ENCODE measurements around the gene OCA2. TPM values are rescaled to one million over a fixed set of nuclear protein-coding genes. Genes with fewer than 3 reads are reported as not detected.
A peak's percentile ranks its signal among the peaks of the same experiment; 100 is the strongest.

OCA2 gene
- total RNA-seq, 4 donors from 2014 or later, result 0.17 to 1.2 (median 0.24) TPM

DNA sequence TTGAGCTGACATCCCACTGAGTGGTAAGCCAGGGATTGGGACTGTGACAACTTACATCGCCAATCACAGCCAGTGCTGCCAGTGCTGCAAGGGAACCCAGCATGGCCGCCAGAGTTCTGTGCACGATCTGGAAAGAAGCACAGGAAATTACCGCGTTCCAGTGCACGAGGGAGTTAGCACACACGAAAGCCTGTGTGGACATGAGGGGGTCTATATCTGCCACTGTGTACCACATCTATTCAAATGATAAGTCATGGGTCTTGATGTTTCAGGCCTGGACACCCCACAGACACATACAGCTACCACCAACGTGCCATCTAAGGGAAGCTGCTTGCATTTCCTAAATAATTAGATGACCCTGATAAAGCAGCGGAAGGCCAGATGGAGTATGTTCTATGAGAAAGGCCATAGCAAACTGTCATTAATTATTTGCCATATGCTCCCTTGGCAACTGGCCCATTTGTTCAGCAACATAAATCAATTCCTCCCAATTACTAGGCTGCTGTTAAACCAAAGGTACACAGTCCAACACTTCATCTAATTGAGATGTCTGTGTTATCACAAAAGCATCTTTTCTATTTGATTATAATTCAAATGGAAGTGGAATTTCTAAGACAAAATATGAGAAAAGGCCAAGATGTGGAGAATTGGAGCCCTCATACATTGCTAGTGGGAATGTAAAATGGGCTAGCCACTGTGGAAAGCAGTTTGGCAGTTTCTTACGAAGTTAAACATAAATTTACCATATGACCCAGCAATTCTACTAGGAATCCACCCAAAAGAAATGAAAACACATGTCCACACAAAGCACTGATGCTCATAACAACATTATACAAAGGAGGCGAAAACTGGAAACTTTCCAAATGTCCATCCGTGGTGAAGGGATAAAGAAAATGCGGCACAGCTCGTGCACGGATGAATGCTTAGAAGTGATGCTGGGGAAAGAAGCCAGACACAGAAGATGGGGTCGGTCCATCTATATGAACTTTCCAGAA is 108.3 kb downstream of the OCA2 start:
- H3K4me3 ChIP-seq, result no peak overlapping the region
- H3K27ac ChIP-seq (replicated peaks in 1 of 4), result no peak overlapping the region
- H3K36me3 ChIP-seq, result no peaks in the 10 kb centered on the region
- 49% methylated on average over 16 of the region's 16 CpGs for WGBS
- intact Hi-C loops (cut with DNase I), result no loop called here
- TF ChIP-seq POLR2A (IDR thresholded peaks at IDR 0.05; ENCODE audit: low read depth), result no peak
- TF ChIP-seq POLR2AphosphoS5 (IDR thresholded peaks at IDR 0.05), result no peak
- no peak for TF ChIP-seq EP300 (IDR thresholded peaks at IDR 0.05)
- TF ChIP-seq, protein P1, sequence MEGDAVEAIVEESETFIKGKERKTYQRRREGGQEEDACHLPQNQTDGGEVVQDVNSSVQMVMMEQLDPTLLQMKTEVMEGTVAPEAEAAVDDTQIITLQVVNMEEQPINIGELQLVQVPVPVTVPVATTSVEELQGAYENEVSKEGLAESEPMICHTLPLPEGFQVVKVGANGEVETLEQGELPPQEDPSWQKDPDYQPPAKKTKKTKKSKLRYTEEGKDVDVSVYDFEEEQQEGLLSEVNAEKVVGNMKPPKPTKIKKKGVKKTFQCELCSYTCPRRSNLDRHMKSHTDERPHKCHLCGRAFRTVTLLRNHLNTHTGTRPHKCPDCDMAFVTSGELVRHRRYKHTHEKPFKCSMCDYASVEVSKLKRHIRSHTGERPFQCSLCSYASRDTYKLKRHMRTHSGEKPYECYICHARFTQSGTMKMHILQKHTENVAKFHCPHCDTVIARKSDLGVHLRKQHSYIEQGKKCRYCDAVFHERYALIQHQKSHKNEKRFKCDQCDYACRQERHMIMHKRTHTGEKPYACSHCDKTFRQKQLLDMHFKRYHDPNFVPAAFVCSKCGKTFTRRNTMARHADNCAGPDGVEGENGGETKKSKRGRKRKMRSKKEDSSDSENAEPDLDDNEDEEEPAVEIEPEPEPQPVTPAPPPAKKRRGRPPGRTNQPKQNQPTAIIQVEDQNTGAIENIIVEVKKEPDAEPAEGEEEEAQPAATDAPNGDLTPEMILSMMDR (IDR thresholded peaks at IDR 0.05), result no peak
- H3K27me3 ChIP-seq, result peaks cover 0 to 16% (median 0%) of the 10 kb centered on the region in 4 donors
- no peaks in the 10 kb centered on the region for H3K4me1 ChIP-seq
- DNase-seq (ENCODE audit: extremely low spot score), result peak; percentile 42
- H3K9me3 ChIP-seq, result no peaks in the 10 kb centered on the region

DNA sequence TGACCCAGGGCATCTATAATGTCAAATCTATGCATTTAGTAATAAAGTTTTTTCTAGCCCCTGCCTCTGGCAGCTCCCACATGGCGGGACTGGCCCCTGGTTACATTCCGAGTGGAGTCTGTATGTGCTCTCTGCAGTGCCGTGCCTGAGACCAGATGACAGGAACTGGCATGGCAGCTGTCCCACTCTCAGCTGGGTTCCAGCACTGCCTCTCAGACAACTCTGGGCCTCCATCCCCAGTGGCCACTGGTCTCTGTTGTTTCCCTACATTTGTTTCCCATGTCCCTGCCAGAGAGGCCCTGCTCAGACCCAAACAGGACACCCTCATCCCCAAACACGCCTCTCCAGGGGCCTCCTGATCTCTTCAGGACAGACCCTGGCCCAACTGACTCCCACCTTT is 109.3 kb downstream of the OCA2 start:
- TF ChIP-seq, protein P1 (IDR thresholded peaks at IDR 0.05), result no peak
- TF ChIP-seq POLR2AphosphoS5 (IDR thresholded peaks at IDR 0.05) (no peak), EP300 (IDR thresholded peaks at IDR 0.05) (no peak)
- peak; percentile 31 for DNase-seq (ENCODE audit: extremely low spot score)
- Histone ChIP-seq H3K4me3 (no peak overlapping the region), H3K27me3 (peaks cover 0 to 16% (median 0%) of the 10 kb centered on the region in 4 donors), H3K27ac (replicated peaks in 1 of 4) (no peak overlapping the region), H3K9me3 (no peaks in the 10 kb centered on the region), H3K4me1 (no peaks in the 10 kb centered on the region), H3K36me3 (no peaks in the 10 kb centered on the region)
- intact Hi-C loops (cut with DNase I), result no loop called here
- 86% methylated on average over 1 of the region's 4 CpGs for WGBS

DNA sequence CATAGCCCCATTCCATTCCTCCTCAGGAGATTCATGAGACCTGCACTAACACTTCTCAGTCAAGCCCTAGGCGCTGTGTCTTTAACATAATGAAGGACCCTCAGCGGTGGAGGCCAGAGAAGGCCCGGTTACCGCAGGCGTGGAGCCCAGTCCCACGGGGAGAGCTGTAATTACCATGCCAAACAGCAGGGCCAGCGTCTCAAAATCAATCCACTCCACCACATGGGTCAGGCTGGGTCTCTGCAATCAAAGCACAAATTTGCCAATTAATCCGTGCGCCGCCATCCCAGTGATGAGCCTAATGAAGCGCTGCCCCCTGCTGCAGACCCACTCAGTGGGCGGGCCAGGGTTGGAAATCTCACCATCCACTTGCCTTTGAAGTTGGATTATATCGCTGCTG is 109.7 kb downstream of the OCA2 start:
- Histone ChIP-seq H3K4me1 (no peaks in the 10 kb centered on the region), H3K4me3 (no peak overlapping the region), H3K27ac (replicated peaks in 1 of 4) (no peak overlapping the region), H3K27me3 (peaks cover 0 to 16% (median 0%) of the 10 kb centered on the region in 4 donors), H3K9me3 (no peaks in the 10 kb centered on the region), H3K36me3 (no peaks in the 10 kb centered on the region)
- WGBS, result 91% methylated on average over 10 of the region's 13 CpGs
- DNase-seq (ENCODE audit: extremely low spot score), result peak; percentile 88
- intact Hi-C loops (cut with DNase I), result no loop called here
- no peak for TF ChIP-seq POLR2AphosphoS5 (IDR thresholded peaks at IDR 0.05)
- TF ChIP-seq POLR2A (IDR thresholded peaks at IDR 0.05; ENCODE audit: low read depth), result no peak
- TF ChIP-seq EP300 (IDR thresholded peaks at IDR 0.05), result no peak
- TF ChIP-seq, protein P1 (IDR thresholded peaks at IDR 0.05), result no peak

DNA sequence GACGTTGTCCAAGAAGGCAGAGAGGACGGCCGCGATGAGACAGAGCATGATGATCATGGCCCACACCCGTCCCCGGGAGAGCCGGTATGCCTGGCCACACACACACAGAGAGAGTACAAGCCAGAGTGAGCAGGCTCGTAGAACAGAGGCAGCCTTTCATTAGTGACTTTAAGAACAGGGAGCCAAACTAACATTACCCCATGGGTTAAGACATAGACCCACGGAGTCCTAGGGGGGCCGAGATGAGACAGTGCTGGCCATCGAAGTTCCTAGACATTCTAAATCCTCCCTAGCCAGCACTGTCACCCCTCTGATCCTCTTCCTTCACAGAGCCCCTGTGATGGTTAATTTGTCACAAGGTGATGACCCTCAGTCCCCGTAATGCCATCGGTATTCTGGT is 114.0 kb downstream of the OCA2 start:
- Histone ChIP-seq H3K9me3 (no peaks in the 10 kb centered on the region), H3K27ac (replicated peaks in 1 of 4) (no peak overlapping the region), H3K27me3 (no peaks in the 10 kb centered on the region), H3K4me1 (no peaks in the 10 kb centered on the region), H3K36me3 (no peaks in the 10 kb centered on the region), H3K4me3 (no peak overlapping the region)
- intact Hi-C loops (cut with DNase I), result no loop called here
- TF ChIP-seq EP300 (IDR thresholded peaks at IDR 0.05), result no peak
- TF ChIP-seq, protein P1 (IDR thresholded peaks at IDR 0.05), result no peak
- TF ChIP-seq POLR2A (IDR thresholded peaks at IDR 0.05; ENCODE audit: low read depth), result no peak
- no peak for TF ChIP-seq POLR2AphosphoS5 (IDR thresholded peaks at IDR 0.05)
- peak; percentile 53 for DNase-seq (ENCODE audit: extremely low spot score)
- 84% methylated on average over 13 of the region's 13 CpGs for WGBS
